SU-DHL-6 (cell line): ENCODE measurements around the gene PRKN.

Experiments used
- H2AFZ ChIP-seq: fragments of 200-600 bp; sonication (generic); 2 replicates; pipeline ENCODE4 v1.6.1; 2014; ENCODE audit warnings: low read depth, mild to moderate bottlenecking, moderate library complexity, mixed read lengths, antibody characterized with exemption, low read length; ENCODE audit not compliant: severe bottlenecking
- H3F3A ChIP-seq: fragments of 200-600 bp; shearing (Covaris generic); 2 replicates; pipeline ENCODE4 v1.6.0; 2016; ENCODE audit warnings: antibody characterized with exemption, mild to moderate bottlenecking; ENCODE audit not compliant: insufficient read depth
- H3K27ac ChIP-seq: fragments of 200-600 bp; sonication (generic); 2 replicates; pipeline ENCODE4 v1.5.1; 2016; ENCODE audit warnings: low read depth, mild to moderate bottlenecking, low read length, moderate library complexity, mixed read lengths
- H3K27me3 ChIP-seq: fragments of 200-600 bp; sonication (generic), shearing (Covaris generic); 2 replicates; pipeline ENCODE4 v1.6.0; 2014; ENCODE audit warnings: mild to moderate bottlenecking, low read length
- H3K36me3 ChIP-seq: fragments of 200-600 bp; sonication (generic); 2 replicates; pipeline ENCODE4 v1.6.1; 2014; ENCODE audit warnings: mild to moderate bottlenecking, low read length, mixed read lengths
- H3K4me2 ChIP-seq: fragments of 300-600, 200-600 bp; shearing (Covaris generic), sonication (generic); 2 replicates; pipeline ENCODE4 v1.6.0; 2014; ENCODE audit warnings: low read length, low read depth, mild to moderate bottlenecking; ENCODE audit not compliant: poor library complexity, severe bottlenecking
- H3K4me3 ChIP-seq: fragments of 200-600 bp; sonication (generic); 2 replicates; pipeline ENCODE4 v1.5.1; 2014; ENCODE audit warnings: antibody characterized with exemption, low read length, mild to moderate bottlenecking, mixed read lengths; ENCODE audit not compliant: insufficient read depth, poor library complexity, severe bottlenecking
- H3K79me2 ChIP-seq: fragments of 200-600 bp; sonication (generic); 2 replicates; pipeline ENCODE4 v1.6.1; 2014; ENCODE audit warnings: mild to moderate bottlenecking, low read length, moderate library complexity; ENCODE audit not compliant: insufficient read depth
- H3K9ac ChIP-seq: fragments of 200-600 bp; sonication (generic); 2 replicates; pipeline ENCODE4 v1.7.0; 2014; ENCODE audit warnings: mild to moderate bottlenecking, low read length
- H3K9me2 ChIP-seq: fragments of 200-600 bp; sonication (generic); replicated peaks from 2 replicates; pipeline ENCODE4 v1.6.1; 2014; ENCODE audit warnings: low read length; ENCODE audit not compliant: insufficient read depth
- H3K9me3 ChIP-seq: fragments of 200-600 bp; sonication (generic); 2 replicates; pipeline ENCODE4 v1.6.1; 2014; ENCODE audit warnings: low read length, mixed read lengths; ENCODE audit not compliant: insufficient read depth
- H4K20me1 ChIP-seq: fragments of 200-600 bp; sonication (generic); 2 replicates; pipeline ENCODE4 v1.6.1; 2014; ENCODE audit warnings: low read depth, mild to moderate bottlenecking, antibody characterized with exemption, low read length, moderate library complexity, mixed read lengths
- EZH2phosphoT487 ChIP-seq: fragments of 200-600 bp; sonication (generic), shearing (Covaris generic); conservative IDR thresholded peaks from 2 replicates; pipeline ENCODE4 v1.6.1; 2018; ENCODE audit warnings: mild to moderate bottlenecking, antibody characterized with exemption, low read length, moderate library complexity, mixed read lengths
- TF ChIP-seq, protein P1 (sequence below): fragments of 200-600 bp; sonication (generic); IDR thresholded peaks from one replicate; pipeline ENCODE4 v1.5.1; 2017; ENCODE audit warnings: antibody characterized with exemption, mild to moderate bottlenecking, low read length, moderate library complexity; ENCODE audit not compliant: insufficient read depth, poor library complexity, severe bottlenecking

PRKN gene

DNA sequence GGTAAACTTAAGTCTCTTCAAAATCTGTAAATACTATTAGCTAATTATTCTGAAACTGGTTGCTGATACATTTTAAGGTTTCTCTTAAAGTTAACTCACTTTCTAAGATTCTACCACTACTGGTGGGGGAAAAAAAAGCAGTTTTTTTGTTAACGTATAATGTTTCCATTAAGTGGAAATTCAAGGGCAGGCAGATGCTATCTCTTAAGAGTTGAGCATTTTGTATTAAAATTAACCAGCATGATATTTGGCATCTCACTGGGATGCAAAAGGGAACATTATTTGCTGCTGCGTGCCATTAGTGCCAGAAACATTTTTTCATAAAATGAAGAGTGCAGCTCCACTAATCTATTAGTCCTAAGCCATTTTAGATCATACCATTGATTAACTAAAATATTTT lies 246.2 kb downstream of the PRKN start:
- H2AFZ ChIP-seq, result no peak overlapping the region
- no peaks in the 10 kb centered on the region for H3K9me2 ChIP-seq

DNA sequence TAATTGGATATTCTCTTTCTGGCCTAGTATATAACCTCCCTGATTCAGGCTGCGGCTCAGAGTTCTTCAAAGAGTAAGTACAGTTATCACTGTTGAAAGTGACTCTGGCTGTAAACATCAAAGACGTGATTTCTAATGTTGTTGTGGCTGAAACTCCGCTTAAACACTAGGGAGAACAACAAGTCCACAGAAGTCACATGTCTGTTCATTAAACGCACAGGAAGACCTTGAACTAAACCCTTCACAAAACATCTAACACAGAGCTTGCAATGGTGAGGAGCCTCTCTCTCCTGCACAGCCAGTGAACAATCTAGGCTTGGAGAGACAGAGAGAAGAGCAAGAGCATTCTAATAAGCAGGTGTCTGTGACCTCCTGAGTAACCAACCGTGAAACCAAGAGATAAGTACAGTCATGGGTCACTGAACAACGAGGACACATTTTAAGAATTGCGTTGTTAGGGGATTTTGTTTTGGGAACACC lies 249.3 kb downstream of the PRKN start:
- Histone ChIP-seq H3K27me3 (no peaks in the 10 kb centered on the region), H3K36me3 (no peaks in the 10 kb centered on the region), H3K79me2 (no peaks in the 10 kb centered on the region), H3K9me2 (no peaks in the 10 kb centered on the region), H4K20me1 (no peaks in the 10 kb centered on the region), H3K9ac (no peak overlapping the region), H3K4me2 (no peak overlapping the region), H3F3A (no peaks in the 10 kb centered on the region), H3K9me3 (no peaks in the 10 kb centered on the region), H3K27ac (no peak overlapping the region), H3K4me3 (no peak overlapping the region), H2AFZ (no peak overlapping the region)
- TF ChIP-seq, protein P1, sequence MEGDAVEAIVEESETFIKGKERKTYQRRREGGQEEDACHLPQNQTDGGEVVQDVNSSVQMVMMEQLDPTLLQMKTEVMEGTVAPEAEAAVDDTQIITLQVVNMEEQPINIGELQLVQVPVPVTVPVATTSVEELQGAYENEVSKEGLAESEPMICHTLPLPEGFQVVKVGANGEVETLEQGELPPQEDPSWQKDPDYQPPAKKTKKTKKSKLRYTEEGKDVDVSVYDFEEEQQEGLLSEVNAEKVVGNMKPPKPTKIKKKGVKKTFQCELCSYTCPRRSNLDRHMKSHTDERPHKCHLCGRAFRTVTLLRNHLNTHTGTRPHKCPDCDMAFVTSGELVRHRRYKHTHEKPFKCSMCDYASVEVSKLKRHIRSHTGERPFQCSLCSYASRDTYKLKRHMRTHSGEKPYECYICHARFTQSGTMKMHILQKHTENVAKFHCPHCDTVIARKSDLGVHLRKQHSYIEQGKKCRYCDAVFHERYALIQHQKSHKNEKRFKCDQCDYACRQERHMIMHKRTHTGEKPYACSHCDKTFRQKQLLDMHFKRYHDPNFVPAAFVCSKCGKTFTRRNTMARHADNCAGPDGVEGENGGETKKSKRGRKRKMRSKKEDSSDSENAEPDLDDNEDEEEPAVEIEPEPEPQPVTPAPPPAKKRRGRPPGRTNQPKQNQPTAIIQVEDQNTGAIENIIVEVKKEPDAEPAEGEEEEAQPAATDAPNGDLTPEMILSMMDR, result no peak
- TF ChIP-seq EZH2phosphoT487, result no peak

More for the DNA sequence above, 246.2 kb downstream of the PRKN start:
- Histone ChIP-seq H4K20me1 (no peaks in the 10 kb centered on the region), H3K79me2 (no peaks in the 10 kb centered on the region), H3K36me3 (no peaks in the 10 kb centered on the region), H3K9ac (no peak overlapping the region), H3K9me3 (no peaks in the 10 kb centered on the region), H3K27me3 (no peaks in the 10 kb centered on the region), H3K27ac (no peak overlapping the region), H3F3A (no peaks in the 10 kb centered on the region), H3K4me3 (no peak overlapping the region), H3K4me2 (no peak overlapping the region)
- no peak for TF ChIP-seq EZH2phosphoT487
- TF ChIP-seq, protein P1, result no peak

DNA sequence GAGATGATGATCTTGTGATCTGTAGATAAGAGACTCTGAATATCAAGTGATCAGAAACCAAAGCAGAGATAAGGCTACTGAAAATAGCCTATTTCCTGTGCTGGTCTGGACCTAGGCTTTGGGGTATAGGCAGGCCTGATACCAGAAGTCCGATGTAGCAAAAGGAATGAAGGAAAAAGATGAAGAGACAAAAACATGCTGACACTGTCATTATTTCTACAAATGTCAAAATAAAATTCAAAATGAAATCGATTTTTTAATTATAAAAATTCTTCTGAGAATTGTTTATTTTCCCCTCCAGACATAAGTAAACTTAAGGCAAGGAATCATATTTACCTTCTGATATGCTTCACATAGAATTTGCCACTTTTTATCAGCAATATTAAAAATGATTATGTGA lies 252.8 kb downstream of the PRKN start:
- Histone ChIP-seq H3K27ac (no peak overlapping the region), H3K9me3 (no peaks in the 10 kb centered on the region), H3K4me3 (no peak overlapping the region), H3K36me3 (no peaks in the 10 kb centered on the region), H2AFZ (no peak overlapping the region), H3F3A (no peaks in the 10 kb centered on the region), H3K9me2 (no peaks in the 10 kb centered on the region), H3K27me3 (no peaks in the 10 kb centered on the region), H3K79me2 (no peaks in the 10 kb centered on the region), H3K4me2 (no peak overlapping the region), H3K9ac (no peak overlapping the region), H4K20me1 (no peaks in the 10 kb centered on the region)
- no peak for TF ChIP-seq EZH2phosphoT487
- TF ChIP-seq, protein P1, result no peak
